Measurements from ENCODE around the gene RNF152.

DNA sequence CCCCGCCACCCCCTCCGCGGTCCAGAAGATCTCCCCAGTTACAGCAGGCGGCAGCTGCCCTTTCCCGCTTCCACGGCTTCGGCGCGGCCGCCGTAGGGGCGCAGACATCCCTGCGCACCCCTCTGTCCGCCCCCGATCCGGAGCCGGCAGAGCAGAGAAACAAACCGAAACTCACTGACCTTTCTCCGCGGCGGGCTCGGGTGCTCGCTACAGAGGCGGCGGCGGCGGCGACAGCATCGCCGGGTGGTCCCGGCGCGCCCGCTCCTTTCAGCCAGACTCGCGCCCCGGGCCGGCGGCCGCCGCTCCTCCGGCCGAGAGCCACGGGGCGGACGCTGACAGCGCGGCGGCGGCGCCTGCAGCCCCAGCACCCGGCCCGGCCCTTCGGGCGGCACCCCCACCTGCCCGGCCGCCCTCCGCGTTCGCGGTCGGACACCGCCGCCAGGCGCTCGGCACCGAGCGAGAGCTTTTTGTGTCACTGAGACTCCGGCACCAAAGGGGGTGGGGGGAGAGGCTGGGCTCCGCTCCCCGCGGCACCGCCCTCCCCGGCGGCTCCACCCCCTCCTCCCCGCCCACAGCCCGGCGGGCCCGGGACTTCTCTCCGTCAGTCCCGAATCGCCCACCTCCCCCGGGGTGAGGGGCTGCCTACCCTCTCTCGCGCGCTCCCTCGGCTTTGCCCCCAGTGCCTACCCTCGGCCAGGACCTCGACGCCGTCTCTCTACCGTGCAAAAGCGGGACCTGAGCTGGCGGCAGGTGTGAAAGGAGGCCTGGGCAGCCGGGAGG lies 1.4 kb upstream of the RNF152 start:
- TF ChIP-seq POLR2A (IDR thresholded peaks at IDR 0.05), result peak in 1 of 2 donors; percentile 49
- TF ChIP-seq, protein P1, sequence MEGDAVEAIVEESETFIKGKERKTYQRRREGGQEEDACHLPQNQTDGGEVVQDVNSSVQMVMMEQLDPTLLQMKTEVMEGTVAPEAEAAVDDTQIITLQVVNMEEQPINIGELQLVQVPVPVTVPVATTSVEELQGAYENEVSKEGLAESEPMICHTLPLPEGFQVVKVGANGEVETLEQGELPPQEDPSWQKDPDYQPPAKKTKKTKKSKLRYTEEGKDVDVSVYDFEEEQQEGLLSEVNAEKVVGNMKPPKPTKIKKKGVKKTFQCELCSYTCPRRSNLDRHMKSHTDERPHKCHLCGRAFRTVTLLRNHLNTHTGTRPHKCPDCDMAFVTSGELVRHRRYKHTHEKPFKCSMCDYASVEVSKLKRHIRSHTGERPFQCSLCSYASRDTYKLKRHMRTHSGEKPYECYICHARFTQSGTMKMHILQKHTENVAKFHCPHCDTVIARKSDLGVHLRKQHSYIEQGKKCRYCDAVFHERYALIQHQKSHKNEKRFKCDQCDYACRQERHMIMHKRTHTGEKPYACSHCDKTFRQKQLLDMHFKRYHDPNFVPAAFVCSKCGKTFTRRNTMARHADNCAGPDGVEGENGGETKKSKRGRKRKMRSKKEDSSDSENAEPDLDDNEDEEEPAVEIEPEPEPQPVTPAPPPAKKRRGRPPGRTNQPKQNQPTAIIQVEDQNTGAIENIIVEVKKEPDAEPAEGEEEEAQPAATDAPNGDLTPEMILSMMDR (IDR thresholded peaks at IDR 0.05), result no peak
